GM18909 (cell line): ENCODE results near the gene PREP.
"Not testable (repeated sequence)": the region's sequence is repeated elsewhere in the genome, so short reads cannot be mapped to it uniquely, and the experiment has no call there.

ENCODE experiments used
- ATAC-seq: cut with Tn5 transposase; IDR thresholded peaks from one replicate; pipeline ENCODE4 v1.9.1; 2021; ENCODE audit warnings: mild to moderate bottlenecking; ENCODE audit not compliant: unreplicated experiment, poor library complexity

PREP gene

GRCh38 chr6:105348897-105349296 lies 54.0 kb downstream of the PREP start:
- no peak for ATAC-seq

DNA sequence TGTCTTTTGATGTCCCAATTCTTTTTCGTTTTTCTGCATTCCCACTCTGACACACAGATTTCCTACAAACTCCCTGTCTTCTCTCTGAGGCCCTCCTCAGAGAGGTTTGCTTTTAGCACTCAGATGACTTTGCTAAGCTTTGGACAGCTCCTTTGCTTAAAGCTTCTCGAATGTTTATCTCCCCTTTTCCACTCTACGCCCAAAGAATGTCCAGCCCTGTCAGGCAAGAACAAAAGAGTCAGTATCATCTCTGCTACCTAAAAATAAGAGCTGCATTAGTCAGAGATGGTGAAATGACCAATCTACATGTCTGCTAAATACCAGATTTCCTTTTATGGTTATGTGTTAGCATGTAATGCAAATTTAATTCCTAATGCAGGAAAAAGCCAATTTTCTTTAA lies 56.8 kb downstream of the PREP start:
- no peak for ATAC-seq

- ATAC-seq: no peak
Observed at GRCh38 chr6:105345506-105345905, 57.4 kb downstream of the PREP start.

GRCh38 chr6:105344881-105345370 lies 58.0 kb downstream of the PREP start:
- ATAC-seq: no peak

DNA sequence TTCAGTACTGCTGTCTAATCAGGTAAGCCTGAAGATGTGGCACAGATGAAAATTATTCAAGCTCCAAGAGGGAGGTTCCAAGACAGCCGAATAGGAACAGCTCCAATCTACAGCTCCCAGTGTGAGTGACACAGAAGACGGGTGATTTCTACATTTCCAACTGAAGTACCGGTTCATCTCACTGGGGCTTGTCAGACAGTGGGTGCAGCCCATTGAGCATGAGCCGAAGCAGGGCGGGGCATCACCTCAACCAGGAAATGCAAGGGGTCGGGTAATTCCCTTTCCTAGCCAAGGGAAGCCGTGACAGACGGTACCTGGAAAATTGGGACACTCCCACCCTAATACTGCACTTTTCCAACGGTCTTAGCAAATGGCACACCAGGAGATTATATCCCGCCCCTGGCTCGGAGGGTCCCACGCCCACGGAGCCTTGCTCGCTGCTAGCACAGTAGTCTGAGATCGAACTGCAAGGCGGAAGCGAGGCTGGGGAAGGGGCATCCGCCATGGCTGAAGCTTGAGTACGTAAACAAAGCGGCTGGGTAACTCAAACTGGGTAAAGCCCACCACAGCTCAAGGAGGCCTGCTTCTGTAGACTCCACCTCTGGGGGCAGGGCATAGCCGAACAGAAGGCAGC lies 64.4 kb downstream of the PREP start:
- not testable (repeated sequence) for ATAC-seq

DNA sequence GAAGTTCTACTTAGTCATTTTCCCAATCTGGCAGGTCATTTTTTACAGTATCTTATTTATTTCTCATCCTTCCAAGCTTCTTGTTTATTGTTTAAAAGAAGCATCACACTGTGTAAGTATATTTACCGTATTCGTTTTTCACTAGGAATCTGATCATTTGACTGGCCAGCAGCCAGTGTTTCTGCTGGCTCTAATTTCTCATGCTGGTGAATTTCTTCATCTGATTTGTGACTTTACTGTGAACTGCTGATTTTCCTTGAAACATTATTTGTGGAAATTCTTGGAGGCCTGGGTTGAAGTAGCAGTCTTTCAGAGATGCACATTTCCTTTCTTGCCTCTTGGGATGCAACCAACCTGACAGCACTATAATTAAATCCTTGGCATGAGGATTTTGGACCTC lies 65.9 kb downstream of the PREP start:
- ATAC-seq: no peak

- no peak for ATAC-seq
Observed at GRCh38 chr6:105332576-105332975, 70.3 kb downstream of the PREP start.

DNA sequence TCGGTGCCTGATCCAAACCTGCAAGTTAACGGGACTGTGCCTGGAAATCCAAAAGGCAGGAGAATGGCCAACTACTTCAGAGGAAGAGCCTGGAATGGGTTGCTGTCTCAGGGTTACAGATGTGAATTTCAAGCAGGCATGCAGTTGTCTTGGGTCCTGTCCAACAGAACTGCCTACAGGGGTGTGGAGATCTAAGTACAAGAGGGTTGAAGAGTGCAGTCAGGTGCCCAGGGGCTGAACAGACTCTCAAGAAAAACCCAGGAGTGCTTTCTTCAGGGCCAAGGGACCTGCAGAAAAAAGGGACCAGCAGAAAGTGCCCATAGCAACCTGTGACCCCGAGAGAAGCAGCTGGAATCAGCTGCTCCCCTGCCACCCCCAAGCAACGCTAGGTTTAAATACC lies 71.0 kb downstream of the PREP start:
- ATAC-seq: no peak

- ATAC-seq: no peak
Observed at GRCh38 chr6:105330913-105331312, 72.0 kb downstream of the PREP start.

DNA sequence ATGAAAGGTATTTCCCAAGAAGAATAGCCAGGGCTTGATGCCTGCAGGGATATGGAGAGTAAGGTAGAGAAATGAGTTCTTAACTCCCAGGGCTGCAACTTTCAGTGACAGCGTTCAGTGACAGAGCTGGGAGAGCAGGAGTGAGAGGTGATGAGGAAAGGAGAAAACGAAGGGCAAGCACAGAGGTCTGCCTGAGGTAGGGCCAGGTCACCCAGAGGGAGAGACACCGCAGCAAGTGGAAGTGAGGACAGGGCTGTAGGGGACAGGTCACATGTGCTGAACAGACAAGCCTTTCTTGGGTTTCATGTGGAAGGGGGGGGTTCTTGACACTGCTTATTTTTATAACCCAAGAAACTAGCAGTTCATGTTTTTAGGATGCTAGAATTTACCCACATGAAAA lies 72.5 kb downstream of the PREP start:
- no peak for ATAC-seq

- ATAC-seq: no peak
Observed at GRCh38 chr6:105326833-105327770, 75.8 kb downstream of the PREP start.

- no peak for ATAC-seq
Observed at GRCh38 chr6:105326216-105326615, 76.7 kb downstream of the PREP start.

GRCh38 chr6:105324386-105324950 lies 78.4 kb downstream of the PREP start:
- no peak for ATAC-seq

DNA sequence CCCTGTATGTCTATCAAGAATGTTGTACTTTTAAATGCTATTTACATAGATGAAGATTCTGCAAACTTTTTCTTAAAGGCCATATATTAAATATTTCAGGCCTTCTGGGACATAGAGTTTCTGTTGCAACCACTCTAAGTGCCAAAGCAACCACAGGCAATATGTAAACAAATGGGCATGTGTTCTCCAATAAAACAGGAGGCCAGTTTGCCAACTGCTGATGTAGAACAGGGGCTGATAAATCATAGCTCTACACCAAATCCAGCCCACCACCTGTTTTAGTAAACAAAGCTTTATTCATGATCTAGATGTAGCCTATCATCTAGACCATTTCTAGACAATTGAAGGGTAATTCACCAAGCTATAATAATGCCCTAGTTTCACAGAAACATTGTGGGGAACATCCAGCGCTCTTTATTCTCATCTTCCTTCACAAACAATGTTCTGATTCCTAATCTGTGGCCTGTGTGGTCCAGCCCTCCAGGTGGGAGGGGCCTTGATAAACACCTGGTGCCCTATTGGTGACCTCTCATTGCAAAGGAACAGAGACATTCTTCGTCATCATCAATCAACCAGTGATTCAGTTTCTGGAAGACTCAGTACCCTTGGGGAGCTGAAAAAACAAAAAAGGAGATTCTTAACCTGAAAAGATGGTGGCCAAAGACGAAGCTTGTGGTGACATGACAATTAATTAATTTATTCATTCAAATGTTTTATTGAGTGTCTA lies 80.2 kb downstream of the PREP start:
- no peak for ATAC-seq

DNA sequence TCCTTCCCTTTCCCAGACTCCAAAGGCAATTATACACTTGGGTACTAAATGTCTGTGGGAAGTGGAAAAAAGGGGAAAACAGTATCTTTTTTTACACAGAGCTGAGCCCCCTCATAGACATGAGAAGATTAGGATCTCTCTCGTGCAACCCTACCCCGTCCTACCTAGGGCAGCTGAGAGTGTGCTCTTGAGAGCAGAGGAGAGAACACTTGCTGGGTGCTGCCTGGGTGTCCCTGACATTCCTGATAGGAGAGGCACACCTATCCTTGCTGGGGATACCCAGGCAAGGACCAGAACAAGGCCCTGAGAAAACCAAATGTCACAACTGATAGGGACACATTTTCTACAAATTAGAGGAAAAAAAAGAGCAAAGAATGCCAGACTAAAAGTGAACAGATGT lies 81.2 kb downstream of the PREP start:
- ATAC-seq: no peak

GRCh38 chr6:105321207-105321606 lies 81.7 kb downstream of the PREP start:
- ATAC-seq: no peak

- no peak for ATAC-seq
Observed at GRCh38 chr6:105320765-105321164, 82.1 kb downstream of the PREP start.

GRCh38 chr6:105320271-105320670 lies 82.6 kb downstream of the PREP start:
- ATAC-seq: no peak

- ATAC-seq: no peak
Observed at GRCh38 chr6:105319331-105319730, 83.6 kb downstream of the PREP start.

DNA sequence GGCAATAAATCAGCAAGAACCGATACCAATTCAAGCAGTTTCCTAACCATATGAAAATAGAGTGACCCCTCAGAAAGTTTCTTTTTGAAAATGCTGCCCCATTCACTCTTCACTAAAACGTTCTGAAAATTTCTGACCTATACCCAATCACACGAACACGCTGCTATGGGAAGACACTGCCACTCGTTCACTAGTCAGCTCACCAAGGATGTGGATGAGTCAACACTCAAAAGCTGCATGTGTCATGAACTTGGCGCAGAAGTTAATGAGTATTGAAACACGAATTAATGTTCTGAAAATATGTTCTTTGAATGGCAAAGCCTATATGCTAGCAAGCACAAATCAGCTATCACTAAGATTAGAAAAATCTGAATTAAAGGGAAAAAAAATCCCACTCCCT lies 84.2 kb downstream of the PREP start:
- no peak for ATAC-seq
